Gastrocnemius medialis (tissue), 4 donors: ENCODE results near the gene MED13.

Experiments used
- POLR2A ChIP-seq, 2 donors: fragments of 450-650 bp; IDR thresholded peaks; one replicate each; pipeline ENCODE4 v1.6.1; 2017; ENCODE audit warnings: antibody characterized with exemption in 2 of 2, mild to moderate bottlenecking in 2 of 2, moderate library complexity in 2 of 2
- TF ChIP-seq, protein P1 (sequence below), 5 experiments: fragments of 450-650 bp in 3 of 5; fragments of 200-600 bp in 2 of 5; sonication (generic) in 2 of 5; IDR thresholded peaks in 4 of 5; conservative IDR thresholded peaks in 1 of 5; 1 replicate in 4 of 5; 2 replicates in 1 of 5; pipeline ENCODE4 v1.5.1; 2016 to 2019; ENCODE audit warnings: antibody characterized with exemption in 5 of 5, mild to moderate bottlenecking in 3 of 5, moderate library complexity in 3 of 5

DNA sequence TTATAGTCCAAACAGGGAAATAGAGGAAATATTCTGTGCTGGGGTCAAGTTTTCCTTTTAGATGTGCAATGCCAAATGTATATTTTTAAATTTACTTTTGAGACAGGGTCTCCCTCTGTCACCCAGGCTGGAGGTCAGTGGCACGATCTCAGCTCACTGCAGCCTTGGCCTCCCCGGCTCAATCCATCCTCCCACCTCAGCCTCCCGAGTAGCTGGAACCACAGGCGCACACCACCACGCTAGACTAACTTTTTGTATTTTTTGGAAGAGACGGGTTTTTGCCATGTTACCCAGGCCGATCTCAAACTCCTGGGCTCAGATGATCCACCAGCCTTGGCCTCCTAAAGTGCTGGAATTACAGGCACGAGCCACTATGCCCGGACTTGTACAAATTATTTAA lies 25.8 kb upstream of the MED13 start:
- TF ChIP-seq, protein P1, sequence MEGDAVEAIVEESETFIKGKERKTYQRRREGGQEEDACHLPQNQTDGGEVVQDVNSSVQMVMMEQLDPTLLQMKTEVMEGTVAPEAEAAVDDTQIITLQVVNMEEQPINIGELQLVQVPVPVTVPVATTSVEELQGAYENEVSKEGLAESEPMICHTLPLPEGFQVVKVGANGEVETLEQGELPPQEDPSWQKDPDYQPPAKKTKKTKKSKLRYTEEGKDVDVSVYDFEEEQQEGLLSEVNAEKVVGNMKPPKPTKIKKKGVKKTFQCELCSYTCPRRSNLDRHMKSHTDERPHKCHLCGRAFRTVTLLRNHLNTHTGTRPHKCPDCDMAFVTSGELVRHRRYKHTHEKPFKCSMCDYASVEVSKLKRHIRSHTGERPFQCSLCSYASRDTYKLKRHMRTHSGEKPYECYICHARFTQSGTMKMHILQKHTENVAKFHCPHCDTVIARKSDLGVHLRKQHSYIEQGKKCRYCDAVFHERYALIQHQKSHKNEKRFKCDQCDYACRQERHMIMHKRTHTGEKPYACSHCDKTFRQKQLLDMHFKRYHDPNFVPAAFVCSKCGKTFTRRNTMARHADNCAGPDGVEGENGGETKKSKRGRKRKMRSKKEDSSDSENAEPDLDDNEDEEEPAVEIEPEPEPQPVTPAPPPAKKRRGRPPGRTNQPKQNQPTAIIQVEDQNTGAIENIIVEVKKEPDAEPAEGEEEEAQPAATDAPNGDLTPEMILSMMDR (IDR thresholded peaks at IDR 0.05 in 4 of 5, conservative IDR thresholded peaks at IDR 0.05 in 1 of 5): no peak
- no peak for TF ChIP-seq POLR2A (IDR thresholded peaks at IDR 0.05)
